GM18498 (cell line): ENCODE data around the gene PKD2L1.
"Not testable (repeated sequence)": the region's sequence is repeated elsewhere in the genome, so short reads cannot be mapped to it uniquely, and the experiment has no call there.

Source experiments
- ATAC-seq: cut with Tn5 transposase; IDR thresholded peaks from one replicate; pipeline ENCODE4 v1.9.1; 2021; ENCODE audit warnings: mild to moderate bottlenecking, moderate library complexity; ENCODE audit not compliant: unreplicated experiment

The PKD2L1 gene

DNA sequence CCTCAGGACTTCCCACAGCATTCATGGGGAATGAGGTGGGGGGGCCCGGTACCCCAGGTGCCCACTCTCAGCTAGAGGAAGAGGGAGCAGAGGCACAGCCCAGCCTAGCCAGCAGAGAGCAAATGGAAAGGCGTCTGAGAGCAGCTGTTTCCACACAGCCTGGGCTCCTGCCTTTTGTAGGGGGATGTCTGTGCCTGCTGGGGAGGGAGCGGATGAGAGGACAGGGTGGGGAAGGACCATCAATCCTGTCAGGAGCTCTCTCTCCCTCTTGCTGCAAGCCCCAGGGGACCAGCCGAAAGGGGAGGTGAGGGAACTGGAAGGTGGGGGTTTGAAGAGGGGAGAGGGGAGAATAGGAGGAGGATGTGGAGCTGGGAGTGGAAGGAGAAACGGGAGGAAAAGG lies at the start of gene PKD2L1:
Gene PKD2L1 (minus strand): TSS at position 150 of the 400 bp plus-strand sequence. CDS start 125 bp downstream, at position 25.
- no peak for ATAC-seq

DNA sequence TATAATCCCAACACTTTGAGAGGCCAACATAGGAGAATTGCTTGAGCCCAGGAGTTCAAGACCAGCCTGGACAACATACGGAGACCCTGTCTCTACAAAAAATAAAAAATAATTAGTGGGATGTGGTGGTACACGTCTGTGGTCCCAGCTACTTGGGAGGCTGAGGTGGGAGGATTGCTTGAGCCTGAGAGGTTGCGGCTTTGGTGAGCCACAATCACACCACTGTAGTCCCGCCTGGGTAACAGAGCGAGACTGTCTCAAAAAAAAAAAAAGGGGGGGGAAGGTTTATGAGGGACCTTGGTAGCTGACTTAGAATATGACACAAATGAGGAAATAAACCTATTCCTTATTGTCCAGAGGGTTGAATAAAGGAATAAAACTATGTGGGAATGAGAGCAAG lies 47.8 kb upstream of the PKD2L1 start:
- ATAC-seq: peak; percentile 31

DNA sequence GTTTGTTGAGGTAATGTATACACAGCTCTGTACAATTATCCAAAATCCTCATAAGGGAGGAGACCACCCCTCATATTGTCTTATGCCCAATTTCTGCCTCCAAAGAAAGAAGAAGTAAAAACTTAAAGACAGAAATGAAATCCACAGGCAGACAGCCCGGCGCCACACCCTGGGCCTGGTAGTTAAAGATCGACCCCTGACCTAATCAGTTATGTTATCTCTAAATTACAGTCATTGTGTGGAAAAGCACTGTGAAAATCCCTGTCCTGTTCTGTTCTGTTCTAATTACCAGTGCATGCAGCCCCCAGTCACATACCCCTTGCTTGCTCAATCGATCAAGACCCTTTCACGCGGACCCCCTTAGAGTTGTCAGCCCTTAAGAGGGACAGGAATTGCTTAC lies 46.6 kb upstream of the PKD2L1 start:
- not testable (repeated sequence) for ATAC-seq

DNA sequence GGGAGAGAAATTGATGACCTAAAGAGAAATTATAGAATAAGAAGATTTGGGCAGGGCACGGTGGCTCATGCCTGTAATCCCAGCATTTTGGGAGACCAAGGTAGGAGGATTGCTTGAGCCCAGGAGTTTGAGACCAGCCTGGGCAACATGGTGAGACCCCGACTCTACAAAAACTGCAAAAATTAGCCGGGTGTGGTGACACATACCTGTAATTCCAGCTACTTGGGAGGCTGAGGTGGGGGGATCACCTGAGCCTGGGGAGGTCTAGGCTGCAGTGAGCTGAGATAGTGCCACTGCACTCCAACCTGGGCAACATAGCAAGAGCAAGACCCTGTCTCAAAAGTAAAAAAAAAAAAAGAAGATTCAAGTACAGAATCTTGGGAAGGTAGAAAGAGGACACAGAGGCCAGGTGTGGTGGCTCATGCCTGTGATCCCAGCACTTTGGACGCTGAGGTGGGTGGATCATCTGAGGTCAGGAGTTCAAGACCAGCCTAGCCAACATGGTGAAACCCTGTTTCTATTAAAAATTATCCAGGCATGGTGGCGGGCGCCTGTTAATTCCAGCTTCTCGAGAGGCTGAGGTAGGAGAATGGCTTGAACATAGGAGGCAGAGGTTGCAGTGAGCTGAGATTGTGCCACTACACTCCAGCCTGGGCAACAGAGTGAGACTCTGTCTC lies 44.8 kb upstream of the PKD2L1 start:
- ATAC-seq: not testable (repeated sequence)

DNA sequence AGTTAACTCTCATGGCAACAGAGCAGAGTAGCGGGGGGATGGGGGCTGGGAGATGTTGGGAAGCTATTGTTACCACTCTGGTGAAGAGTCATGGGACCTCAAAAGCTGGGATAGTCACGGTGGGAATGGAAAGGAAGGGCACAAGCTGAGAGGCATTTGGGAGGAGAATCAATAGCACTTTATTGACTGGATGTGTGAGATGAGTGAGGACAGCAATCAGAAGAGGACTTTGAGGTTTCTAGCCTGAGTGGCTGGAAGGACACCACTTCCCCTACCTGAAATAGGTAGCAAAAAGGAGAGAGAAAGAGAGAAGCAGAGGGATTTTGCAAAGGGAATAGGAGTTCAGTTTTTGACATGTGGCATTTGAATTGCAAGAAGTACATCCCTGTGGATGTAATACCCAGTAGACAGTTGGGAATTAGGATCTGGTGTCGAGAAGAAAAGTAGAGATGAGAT lies 44.2 kb upstream of the PKD2L1 start:
- ATAC-seq: no peak

DNA sequence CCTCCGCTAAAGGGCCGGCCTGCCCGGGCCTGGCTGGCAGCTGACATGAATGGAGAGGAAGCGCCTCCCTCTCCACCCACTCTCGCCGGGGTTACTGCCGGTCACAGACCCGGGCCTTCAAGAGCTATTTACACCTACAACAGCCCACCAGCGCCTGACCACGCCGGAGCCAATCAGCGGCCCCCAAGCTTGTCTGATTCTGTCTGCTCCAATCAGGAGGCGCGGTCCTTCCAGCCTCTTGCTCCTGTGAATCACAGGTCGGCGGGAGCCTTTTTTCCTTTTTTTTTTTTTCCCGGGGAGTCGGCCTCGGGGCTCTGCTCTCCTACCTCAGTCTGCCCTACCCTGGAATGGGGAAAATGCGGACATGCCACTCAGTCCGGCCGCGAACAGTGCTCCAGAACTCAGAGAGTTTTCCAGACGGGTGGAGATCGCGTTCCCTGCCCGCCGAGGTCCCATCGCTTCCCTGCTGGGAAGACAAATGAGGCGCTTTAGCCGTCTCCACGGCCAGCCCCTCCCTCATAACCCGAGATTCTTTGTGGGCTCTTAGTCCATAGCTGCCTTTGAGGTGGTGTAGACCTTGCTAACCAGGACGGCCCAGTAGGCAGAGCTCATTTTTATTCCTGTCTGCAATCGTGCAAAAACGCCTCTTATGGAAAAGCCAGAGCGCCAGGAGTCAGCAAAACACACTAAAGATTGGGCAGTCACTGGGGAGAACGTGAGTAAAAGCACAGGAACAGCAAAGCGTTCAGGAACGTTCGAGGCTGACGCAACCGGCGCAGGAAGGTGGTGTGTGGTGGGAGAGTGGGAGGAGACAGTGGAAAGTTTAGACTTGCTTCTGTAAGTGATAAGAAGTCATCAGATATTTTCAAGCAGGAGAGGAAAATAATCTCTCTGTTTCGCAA lies 43.5 kb upstream of the PKD2L1 start:
- peak; percentile 96 for ATAC-seq

DNA sequence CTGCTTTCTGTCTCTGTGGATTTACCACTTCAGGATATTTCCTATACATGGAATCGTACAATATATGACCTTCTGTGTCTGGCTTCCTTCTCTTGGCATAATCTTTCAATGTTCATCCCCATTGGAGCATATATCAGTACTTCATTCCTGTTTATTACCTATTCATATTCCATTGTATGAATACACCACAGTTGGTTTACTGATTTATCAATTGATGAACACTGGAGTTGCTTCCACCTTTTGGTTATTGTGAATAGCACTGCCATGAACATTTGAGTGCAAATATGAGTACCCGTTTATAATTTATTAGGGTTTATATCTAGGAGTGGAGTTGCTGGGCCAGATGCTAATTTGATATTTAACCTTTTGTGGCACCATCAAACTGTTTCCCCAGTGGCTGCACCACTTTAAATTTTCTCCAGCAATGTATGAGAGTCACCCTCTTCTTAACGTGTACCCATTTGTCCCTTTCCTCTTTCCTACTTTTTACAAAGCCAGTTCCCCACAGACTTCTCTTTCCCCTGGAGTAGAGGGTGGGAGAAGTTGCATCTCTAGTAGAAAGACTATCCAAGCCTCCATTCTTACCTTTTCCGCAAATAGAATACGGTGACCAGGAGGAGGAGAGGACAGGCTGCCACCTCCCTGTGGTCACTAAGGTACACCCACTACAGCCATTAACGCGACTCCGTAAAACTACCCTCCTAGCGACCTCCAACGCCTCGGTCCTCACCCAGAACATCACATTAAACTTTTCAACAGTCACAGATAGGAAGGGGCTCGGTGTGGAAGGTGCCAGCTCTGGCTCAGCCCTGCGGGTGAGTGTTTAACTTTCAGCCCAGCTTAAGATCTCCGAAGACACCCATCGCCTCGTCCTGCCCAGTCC lies 42.6 kb upstream of the PKD2L1 start:
- no peak for ATAC-seq

DNA sequence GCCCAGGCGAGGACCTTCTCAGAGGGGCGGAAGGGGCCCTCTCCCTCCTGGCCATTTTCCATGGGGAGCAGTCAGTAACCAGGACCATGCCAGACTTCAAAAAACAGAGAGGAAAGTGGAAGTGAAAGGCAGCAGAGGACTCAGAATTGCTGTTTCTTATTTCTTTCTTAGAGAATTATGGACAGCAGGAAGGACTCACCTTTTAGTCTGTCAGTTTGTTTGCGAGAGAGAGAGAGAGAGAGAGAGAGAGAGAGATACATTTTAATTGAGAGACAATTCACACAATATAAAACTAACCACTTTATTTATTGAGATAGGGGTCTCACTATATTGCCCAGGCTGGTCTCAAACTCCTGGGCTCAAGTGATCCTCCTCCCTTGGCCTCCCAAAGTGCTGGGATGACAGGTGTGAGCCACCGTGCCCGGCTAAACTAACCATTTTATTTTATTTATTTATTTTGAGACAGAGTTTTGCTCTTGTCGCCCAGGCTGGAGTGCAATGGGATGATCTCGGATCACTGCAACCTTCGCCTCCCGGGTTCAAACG lies 41.5 kb upstream of the PKD2L1 start:
- ATAC-seq: no peak

DNA sequence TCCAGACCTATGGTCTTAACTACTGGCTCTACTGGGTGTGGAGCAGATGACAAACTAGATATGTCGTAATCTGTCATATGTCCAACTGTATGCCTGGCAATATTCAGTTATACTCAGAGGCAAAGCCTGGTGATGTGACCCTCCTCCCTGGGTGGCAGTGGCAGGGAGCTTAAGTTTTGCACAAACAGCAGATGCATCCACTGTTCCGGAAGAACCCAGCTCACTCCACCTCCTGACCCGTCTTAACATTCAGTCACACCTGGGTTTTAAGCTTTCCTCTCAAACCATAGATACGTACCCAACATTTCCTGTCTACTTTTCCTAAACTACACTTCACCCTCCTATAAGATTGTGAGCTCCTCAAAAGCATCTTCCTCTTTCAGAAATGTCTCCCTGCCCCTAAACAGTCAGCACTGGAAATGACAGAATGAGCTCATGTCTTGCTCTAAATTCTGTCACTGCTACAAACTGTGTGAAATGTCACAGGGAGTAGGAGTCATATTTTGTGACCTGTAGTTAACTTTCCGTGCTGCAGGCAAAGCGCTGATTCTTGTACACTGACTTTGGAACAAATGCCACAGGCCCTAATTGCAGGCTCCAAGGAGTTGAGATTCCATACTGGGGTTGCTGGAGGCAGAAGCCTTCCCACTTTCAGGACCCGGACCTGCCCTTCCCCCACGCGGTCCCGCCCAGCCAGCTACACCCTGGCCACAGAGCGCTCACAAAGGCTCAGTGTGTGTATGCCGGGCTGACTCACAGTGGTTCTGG lies 40.9 kb upstream of the PKD2L1 start:
- no peak for ATAC-seq

DNA sequence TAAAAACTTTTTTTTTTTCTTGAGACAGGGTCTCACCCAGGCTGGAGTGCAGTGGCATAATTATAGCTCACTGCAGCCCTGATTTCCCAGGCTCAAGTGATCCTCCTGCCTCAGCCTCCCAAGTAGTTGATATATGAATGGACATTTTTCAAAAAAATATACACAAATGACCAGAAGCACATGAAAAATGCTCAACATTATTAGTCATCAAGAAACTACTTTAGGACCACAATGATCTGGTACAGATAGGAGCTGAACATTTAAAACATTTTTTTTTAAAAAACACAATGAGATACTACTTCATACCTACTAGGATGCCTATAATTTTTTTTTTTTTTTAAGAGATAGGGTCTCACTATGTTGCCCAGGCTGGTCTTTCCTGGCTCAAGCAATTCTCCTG lies 38.7 kb upstream of the PKD2L1 start:
- ATAC-seq: no peak

DNA sequence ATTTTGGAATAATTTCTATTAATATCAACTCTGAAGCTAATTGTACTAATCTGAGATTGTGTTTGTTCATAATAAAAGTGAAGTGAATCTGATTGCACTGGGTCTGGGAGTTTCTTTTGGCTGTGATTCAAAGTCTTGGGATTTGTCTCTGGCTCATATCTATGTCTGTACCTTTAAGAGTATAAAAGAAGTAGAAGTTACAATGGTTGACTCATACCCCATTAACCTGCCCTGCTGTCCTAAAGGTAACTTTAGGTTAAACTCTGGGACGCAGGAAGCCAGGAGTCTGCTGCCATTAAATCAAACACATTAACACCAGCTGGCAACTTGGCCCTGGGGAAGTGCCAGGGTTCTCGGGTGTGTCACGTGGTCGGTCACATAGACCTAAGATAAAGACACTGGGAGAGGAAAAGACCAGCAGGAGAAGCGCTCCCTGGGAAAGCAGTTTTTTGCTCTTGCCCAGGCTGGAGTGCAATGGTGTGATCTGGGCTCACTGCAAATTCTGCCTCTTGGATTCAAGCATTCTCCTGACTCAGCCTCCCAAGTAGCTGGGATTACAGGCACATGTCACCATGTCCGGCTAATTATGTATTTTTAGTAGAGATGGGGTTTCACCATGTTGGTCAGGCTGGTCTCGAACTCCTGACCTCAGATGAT lies 34.8 kb upstream of the PKD2L1 start:
- ATAC-seq: no peak

DNA sequence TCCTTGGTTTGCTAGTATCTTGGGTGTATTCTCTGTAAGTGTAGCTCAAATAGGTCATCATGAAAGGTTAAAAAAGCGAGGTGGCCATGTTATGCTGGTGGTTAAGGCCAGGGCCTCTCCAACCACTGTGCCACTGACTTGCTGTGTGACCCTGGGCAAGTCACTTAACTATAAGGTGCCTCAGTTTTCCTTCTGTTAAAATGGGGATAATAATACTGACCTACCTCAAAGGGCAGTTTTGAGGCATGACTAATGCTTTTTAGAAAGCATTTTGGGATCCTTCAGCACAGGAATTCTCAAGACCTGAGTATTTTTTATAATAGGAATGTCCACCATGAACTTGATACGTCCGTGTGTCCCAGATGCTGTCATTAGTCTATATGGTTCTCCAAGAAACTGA lies 34.1 kb upstream of the PKD2L1 start:
- ATAC-seq: no peak

DNA sequence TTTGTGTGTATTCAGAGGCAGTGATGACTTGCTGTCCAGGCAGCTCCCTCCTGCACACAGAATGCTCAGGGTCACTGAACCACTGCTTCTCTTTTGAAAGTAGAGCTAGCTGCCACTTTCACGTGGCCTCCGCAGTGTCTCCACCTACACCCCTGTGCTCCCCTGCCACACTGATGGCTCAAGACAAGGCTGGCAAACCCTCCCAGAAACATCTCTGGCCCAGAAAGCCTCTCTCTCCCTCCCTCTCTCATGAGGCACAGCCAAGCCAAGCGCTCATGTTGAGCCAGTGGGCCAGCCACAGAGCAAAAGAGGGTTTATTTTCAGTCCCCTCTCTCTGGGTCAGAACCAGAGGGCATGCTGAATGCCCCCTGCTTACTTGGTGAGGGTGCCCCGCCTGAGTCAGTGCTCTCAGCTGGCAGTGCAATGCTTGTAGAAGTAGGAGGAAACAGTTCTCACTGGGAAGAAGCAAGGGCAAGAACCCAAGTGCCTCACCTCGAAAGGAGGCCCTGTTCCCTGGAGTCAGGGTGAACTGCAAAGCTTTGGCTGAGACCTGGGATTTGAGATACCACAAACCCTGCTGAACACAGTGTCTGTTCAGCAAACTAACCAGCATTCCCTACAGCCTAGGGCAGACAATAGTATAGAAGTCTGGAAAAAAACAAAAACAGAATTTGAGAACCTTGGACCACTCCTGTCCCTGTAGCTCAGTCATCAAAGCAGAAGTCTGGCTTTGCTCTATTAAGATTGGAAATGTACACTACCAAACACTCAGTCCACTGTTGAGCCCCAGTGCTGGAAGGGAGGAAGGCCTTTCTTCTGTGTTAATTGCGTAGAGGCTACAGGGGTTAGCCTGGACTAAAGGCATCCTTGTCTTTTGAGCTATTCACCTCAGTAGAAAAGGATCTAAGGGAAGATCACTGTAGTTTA lies 32.8 kb upstream of the PKD2L1 start:
- ATAC-seq: no peak

DNA sequence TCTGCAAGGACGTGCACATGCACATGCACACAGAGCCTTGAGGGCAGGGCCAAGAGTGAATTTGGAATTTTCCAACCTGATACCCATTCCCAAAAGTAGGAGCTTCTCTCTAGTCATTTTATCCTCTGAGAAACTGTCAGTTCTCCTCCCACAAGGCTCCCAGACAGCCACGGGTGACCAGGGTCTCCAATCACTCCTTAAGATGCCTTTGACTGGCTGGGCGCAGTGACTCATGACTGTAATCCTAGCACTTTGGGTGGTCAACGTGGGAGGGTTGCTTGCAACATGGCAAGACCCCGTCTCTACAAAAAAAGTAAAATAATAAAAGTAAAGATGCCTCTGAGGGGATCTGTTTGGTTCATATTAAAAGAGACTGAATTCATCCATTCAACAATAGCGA lies 30.2 kb upstream of the PKD2L1 start:
- ATAC-seq: no peak

DNA sequence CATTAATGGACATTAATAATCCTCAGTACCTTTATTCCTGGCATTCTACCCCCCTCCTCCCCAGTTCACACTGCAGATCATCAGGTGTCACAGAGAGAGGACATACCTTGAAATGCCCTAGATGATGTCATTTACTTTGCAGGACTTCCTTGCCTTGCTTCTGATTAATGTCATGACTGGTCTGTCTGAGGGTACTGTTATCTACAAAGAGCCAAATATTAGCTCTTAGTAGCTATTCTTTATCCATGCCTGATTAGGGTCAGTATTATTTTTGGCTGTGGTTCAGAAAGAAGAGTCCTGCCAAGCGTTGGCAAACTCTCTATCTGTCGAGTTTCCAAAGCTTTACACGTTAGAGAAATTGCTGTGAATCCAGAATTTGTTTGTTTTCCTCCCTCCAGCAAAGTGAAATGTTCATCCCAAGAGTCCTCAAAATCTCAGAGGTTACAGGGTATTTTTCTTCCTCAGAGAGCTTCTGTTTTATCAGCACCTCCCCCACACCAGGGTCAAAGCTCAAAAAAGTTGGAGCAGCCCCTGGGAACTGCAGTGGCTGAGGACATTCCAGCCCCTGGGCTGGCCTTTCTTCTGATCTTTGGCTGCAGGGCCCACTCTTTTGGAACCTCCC lies 29.6 kb upstream of the PKD2L1 start:
- ATAC-seq: no peak

DNA sequence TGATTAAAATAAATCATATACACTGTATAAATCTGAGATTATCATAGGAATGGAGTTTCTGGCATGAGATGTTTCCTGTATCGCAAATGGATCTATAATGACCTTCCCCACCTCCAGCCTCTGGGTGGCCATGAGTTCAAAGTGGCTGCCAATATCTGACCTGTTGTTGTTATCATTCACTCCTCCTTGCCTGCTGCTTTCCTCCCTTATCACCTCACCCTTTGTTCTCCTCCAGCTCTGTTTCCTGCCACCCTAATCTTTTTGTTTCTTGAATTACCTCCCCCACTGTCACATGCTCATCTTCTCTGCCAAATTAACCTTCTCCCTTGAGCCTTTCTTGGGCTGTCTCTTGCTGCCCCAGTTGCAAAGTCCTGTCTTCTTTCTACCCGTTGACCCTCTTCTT lies 29.0 kb upstream of the PKD2L1 start:
- no peak for ATAC-seq

DNA sequence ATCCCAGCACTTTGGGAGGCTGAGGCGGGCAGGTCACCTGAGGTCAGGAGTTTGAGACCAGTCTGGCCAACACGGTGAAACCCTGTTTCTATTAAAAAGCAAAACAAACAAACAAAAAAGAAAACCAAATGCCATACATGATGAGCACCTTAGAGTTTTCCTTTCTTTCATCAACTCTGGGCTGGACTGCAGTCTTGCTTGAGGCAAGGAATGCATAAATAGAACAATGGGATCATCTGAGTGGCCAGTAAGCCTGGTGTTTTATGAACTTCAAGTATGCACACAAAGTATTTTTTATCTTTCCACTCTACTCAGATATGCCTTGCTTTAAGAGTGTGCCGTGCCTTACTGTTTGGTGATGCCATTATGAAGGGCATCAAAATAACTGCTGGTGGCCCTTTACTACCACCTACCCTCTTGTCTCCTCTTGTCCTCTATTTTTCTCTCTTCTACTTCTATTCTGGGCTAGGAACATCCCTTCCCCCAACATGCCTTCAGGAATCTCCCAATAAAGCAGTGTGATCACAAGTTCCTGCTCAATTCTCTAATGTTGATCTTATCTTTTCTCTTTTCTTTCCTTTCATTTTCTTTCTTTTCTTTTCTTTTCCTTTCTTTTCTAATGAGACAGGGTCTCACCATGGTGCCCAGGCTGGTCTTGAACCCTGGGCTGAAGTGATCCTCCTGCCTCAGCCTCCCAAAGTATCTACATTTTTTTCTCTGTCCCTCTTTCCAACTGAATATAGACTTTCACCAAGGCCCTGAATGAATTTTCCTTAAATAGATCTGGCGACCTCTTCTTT lies 27.2 kb upstream of the PKD2L1 start:
- no peak for ATAC-seq
